Measurements from ENCODE around the gene OSBPL2. TPM values are rescaled to one million over a fixed set of nuclear protein-coding genes. Genes with fewer than 3 reads are reported as not detected.

Gene OSBPL2
- total and polyA plus RNA-seq, 7 donors = 9.6 to 30.9 (median 22.8) TPM

- no peaks in the 10 kb centered on the region for H3K9me3 ChIP-seq
- H3K36me3 ChIP-seq (ENCODE audit: insufficient read depth in 1 of 2, low read depth in 1 of 2) = peaks cover 0 to 56% of the 10 kb centered on the region in 2 donors
- intact Hi-C loops (cut with DNase I) = no loop called here
- ATAC-seq (peak in 2 of 4 donors; percentile 0 to 5), DNase-seq (no peak)
- no peak overlapping the region for H3K4me3 ChIP-seq
- H3K4me1 ChIP-seq = peaks cover 23% of the 10 kb centered on the region
- peak overlapping the region; percentile 95 for H3K27ac ChIP-seq
- 90 to 95% (median 92%) methylated on average over 13 of the region's 13 CpGs for WGBS, 3 donors
- no peak for TF ChIP-seq CTCF (IDR thresholded peaks at IDR 0.05)
- H3K27me3 ChIP-seq (ENCODE audit: insufficient read depth in 3 of 3, low read length in 2 of 3) = no peaks in the 10 kb centered on the region
These were observed 28.5 kb downstream of the OSBPL2 start for GRCh38 chr20:62266851-62267250.

GRCh38 chr20:62267543-62267942 lies 29.2 kb downstream of the OSBPL2 start:
- intact Hi-C loops (cut with DNase I) = no loop called here
- peaks cover 0 to 56% of the 10 kb centered on the region in 2 donors for H3K36me3 ChIP-seq (ENCODE audit: insufficient read depth in 1 of 2, low read depth in 1 of 2)
- H3K4me3 ChIP-seq = no peak overlapping the region
- WGBS, 3 donors = 35 to 54% (median 44%) methylated on average over 10 of the region's 10 CpGs
- H3K4me1 ChIP-seq = peaks cover 23% of the 10 kb centered on the region
- H3K27ac ChIP-seq = peak overlapping the region; percentile 95
- H3K9me3 ChIP-seq = no peaks in the 10 kb centered on the region
- DNase-seq (peak; percentile 67 to 89), ATAC-seq (peak; percentile 94 to 96 (median 96))
- H3K27me3 ChIP-seq (ENCODE audit: insufficient read depth in 3 of 3, low read length in 2 of 3) = no peaks in the 10 kb centered on the region
- no peak for TF ChIP-seq CTCF (IDR thresholded peaks at IDR 0.05)

- intact Hi-C loops (cut with DNase I) = no loop called here
- Histone ChIP-seq H3K27ac (peak overlapping the region; percentile 95), H3K36me3 (ENCODE audit: insufficient read depth in 1 of 2, low read depth in 1 of 2) (peaks cover 0 to 56% of the 10 kb centered on the region in 2 donors), H3K9me3 (no peaks in the 10 kb centered on the region), H3K27me3 (ENCODE audit: insufficient read depth in 3 of 3, low read length in 2 of 3) (no peaks in the 10 kb centered on the region), H3K4me1 (peaks cover 23% of the 10 kb centered on the region), H3K4me3 (no peak overlapping the region)
- DNase-seq (no peak), ATAC-seq (peak; percentile 56 to 70 (median 62))
- WGBS, 3 donors = 56 to 81% (median 59%) methylated on average over 7 of the region's 7 CpGs
- TF ChIP-seq CTCF (IDR thresholded peaks at IDR 0.05) = no peak
These were observed 30.0 kb downstream of the OSBPL2 start for GRCh38 chr20:62268228-62268900.

GRCh38 chr20:62269378-62269777 lies 31.1 kb downstream of the OSBPL2 start:
- H3K9me3 ChIP-seq = no peaks in the 10 kb centered on the region
- H3K27me3 ChIP-seq (ENCODE audit: insufficient read depth in 3 of 3, low read length in 2 of 3) = no peaks in the 10 kb centered on the region
- peak overlapping the region; percentile 95 for H3K27ac ChIP-seq
- intact Hi-C loops (cut with DNase I) = no loop called here
- H3K4me1 ChIP-seq = peaks cover 23% of the 10 kb centered on the region
- peaks cover 0 to 56% of the 10 kb centered on the region in 2 donors for H3K36me3 ChIP-seq (ENCODE audit: insufficient read depth in 1 of 2, low read depth in 1 of 2)
- H3K4me3 ChIP-seq = no peak overlapping the region
- TF ChIP-seq CTCF (IDR thresholded peaks at IDR 0.05) = no peak
- 85 to 88% (median 87%) methylated on average over 14 of the region's 14 CpGs for WGBS, 3 donors
- ATAC-seq (no peak), DNase-seq (no peak)

GRCh38 chr20:62269871-62270270 lies 31.6 kb downstream of the OSBPL2 start:
- no peak overlapping the region for H3K4me3 ChIP-seq
- no peak for DNase-seq

More at GRCh38 chr20:62269871-62270270, 31.6 kb downstream of the OSBPL2 start:
- H3K27ac ChIP-seq = peak overlapping the region; percentile 95
- intact Hi-C loops (cut with DNase I) = no loop called here
- no peak for TF ChIP-seq CTCF (IDR thresholded peaks at IDR 0.05)
- no peak for ATAC-seq
- WGBS, 3 donors = 93% methylated on average over 17 of the region's 17 CpGs
- H3K36me3 ChIP-seq (ENCODE audit: insufficient read depth in 1 of 2, low read depth in 1 of 2) = peaks cover 0 to 53% of the 10 kb centered on the region in 2 donors
- peaks cover 23% of the 10 kb centered on the region for H3K4me1 ChIP-seq
- no peaks in the 10 kb centered on the region for H3K27me3 ChIP-seq (ENCODE audit: insufficient read depth in 3 of 3, low read length in 2 of 3)
- no peaks in the 10 kb centered on the region for H3K9me3 ChIP-seq

Data from psoas muscle (tissue), 8 donors.